ENCODE measurements around the gene HTATSF1.

HTATSF1 gene

DNA sequence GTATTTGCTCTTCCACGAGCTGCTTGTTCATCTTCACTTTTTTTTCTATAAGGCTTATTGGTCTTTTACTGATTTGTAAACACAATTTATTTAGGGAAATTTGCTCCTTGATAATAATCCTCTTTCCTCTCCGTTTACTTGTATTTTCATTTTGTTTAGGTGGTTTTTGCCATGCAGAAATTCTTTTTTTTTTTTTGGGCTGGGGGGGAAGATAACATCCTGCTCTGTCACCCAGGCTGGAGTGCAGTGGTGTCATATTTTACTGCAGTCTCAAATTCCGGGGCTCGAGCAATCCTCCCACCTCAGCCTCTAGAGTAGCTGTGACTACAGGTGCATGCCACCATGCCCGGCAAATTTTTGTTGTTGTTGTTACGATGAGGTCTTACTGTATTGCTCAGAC, 41.3 kb upstream of the HTATSF1 start:
- no peak overlapping the region for H3K4me2 ChIP-seq (ENCODE audit: low read depth, low read length, poor library complexity, severe bottlenecking)
- no peaks in the 10 kb centered on the region for H4K20me1 ChIP-seq (ENCODE audit: insufficient read depth, low read length, poor library complexity, severe bottlenecking)
- no peak overlapping the region for H3K4me3 ChIP-seq (ENCODE audit: low read length, poor library complexity, severe bottlenecking)
- no peaks in the 10 kb centered on the region for H3K27me3 ChIP-seq (ENCODE audit: insufficient read depth, low read length, poor library complexity, severe bottlenecking)
- no peaks in the 10 kb centered on the region for H3K9me2 ChIP-seq (replicated peaks; ENCODE audit: low read depth, low read length)
- no peaks in the 10 kb centered on the region for H3K4me1 ChIP-seq (ENCODE audit: insufficient read depth, low read length, poor library complexity, severe bottlenecking)
- H3F3A ChIP-seq (ENCODE audit: low read depth) = no peaks in the 10 kb centered on the region
- no peak overlapping the region for H3K9ac ChIP-seq (ENCODE audit: low read depth, low read length, poor library complexity, severe bottlenecking)
- no peaks in the 10 kb centered on the region for H3K79me2 ChIP-seq (ENCODE audit: insufficient read depth, low read length)
- no peak for TF ChIP-seq EZH2phosphoT487 (IDR thresholded peaks at IDR 0.05; ENCODE audit: borderline replicate concordance)
- TF ChIP-seq, protein P1, sequence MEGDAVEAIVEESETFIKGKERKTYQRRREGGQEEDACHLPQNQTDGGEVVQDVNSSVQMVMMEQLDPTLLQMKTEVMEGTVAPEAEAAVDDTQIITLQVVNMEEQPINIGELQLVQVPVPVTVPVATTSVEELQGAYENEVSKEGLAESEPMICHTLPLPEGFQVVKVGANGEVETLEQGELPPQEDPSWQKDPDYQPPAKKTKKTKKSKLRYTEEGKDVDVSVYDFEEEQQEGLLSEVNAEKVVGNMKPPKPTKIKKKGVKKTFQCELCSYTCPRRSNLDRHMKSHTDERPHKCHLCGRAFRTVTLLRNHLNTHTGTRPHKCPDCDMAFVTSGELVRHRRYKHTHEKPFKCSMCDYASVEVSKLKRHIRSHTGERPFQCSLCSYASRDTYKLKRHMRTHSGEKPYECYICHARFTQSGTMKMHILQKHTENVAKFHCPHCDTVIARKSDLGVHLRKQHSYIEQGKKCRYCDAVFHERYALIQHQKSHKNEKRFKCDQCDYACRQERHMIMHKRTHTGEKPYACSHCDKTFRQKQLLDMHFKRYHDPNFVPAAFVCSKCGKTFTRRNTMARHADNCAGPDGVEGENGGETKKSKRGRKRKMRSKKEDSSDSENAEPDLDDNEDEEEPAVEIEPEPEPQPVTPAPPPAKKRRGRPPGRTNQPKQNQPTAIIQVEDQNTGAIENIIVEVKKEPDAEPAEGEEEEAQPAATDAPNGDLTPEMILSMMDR (conservative IDR thresholded peaks at IDR 0.05; ENCODE audit: low read length) = no peak
- no peak overlapping the region for H2AFZ ChIP-seq (ENCODE audit: low read length)
- H3K9me3 ChIP-seq (ENCODE audit: insufficient read depth, low read depth, low read length) = no peaks in the 10 kb centered on the region
- no peaks in the 10 kb centered on the region for H3K36me3 ChIP-seq (ENCODE audit: insufficient read depth, low read length)

DNA sequence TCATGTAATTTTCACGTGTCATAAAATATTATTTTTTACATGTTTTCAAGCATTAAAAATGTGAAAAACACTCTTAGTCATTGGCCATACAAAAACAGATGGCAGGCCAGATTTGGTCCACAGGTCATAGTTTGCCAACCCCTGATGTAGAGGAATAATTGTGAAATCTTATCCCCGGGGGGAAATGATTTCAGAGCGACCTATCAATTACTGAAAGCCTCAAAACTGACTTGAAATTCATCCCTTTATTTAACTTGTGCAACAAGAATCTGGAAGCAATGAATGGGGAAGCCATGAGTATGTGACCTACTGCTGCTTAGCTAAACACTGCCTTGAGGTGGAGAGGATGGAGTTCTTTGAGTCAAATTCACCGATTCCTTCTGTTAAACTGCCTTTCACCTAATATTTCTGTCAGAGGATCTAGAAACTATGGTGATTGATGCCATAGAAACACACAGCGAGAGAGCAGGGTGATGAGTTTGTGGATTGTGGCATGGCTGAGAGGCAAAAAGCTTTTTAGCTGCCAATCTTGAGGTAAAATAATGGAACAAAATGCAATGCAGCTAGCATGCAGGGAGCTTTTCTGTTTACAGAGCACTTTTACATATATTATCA, 40.0 kb upstream of the HTATSF1 start:
- Histone ChIP-seq H3K4me3 (ENCODE audit: low read length, poor library complexity, severe bottlenecking) (no peak overlapping the region), H3K4me2 (ENCODE audit: low read depth, low read length, poor library complexity, severe bottlenecking) (no peak overlapping the region), H3K79me2 (ENCODE audit: insufficient read depth, low read length) (no peaks in the 10 kb centered on the region), H3K27me3 (ENCODE audit: insufficient read depth, low read length, poor library complexity, severe bottlenecking) (no peaks in the 10 kb centered on the region), H3K4me1 (ENCODE audit: insufficient read depth, low read length, poor library complexity, severe bottlenecking) (no peaks in the 10 kb centered on the region), H2AFZ (ENCODE audit: low read length) (no peak overlapping the region), H3F3A (ENCODE audit: low read depth) (no peaks in the 10 kb centered on the region), H3K36me3 (ENCODE audit: insufficient read depth, low read length) (no peaks in the 10 kb centered on the region), H3K9me2 (replicated peaks; ENCODE audit: low read depth, low read length) (no peaks in the 10 kb centered on the region), H4K20me1 (ENCODE audit: insufficient read depth, low read length, poor library complexity, severe bottlenecking) (no peaks in the 10 kb centered on the region), H3K9me3 (ENCODE audit: insufficient read depth, low read depth, low read length) (no peaks in the 10 kb centered on the region), H3K9ac (ENCODE audit: low read depth, low read length, poor library complexity, severe bottlenecking) (no peak overlapping the region)
- TF ChIP-seq EZH2phosphoT487 (IDR thresholded peaks at IDR 0.05; ENCODE audit: borderline replicate concordance) = no peak
- TF ChIP-seq, protein P1 (conservative IDR thresholded peaks at IDR 0.05; ENCODE audit: low read length) = no peak

DNA sequence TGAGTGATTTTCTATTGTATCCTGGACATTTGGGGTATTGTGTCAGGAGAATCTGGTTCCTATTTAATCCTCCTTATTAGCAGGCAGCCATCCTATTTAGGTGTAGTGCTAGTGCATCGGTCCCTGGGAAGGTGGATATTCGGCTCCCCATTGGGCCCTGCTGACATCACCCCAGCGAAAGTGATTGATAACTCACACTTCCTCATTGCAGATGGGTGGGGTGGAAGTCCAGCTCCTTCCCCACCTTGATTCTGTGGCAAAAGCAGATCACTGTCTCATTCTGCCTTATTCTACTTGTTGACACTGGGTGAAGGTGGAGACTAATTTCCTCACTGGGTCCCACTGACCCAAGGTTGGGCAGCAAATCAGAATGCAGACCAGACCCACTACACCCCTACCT, 32.8 kb upstream of the HTATSF1 start:
- Histone ChIP-seq H3K36me3 (ENCODE audit: insufficient read depth, low read length) (no peaks in the 10 kb centered on the region), H2AFZ (ENCODE audit: low read length) (no peak overlapping the region), H3K4me1 (ENCODE audit: insufficient read depth, low read length, poor library complexity, severe bottlenecking) (no peaks in the 10 kb centered on the region), H3K27me3 (ENCODE audit: insufficient read depth, low read length, poor library complexity, severe bottlenecking) (no peaks in the 10 kb centered on the region), H3K4me3 (ENCODE audit: low read length, poor library complexity, severe bottlenecking) (no peak overlapping the region), H3K9me2 (replicated peaks; ENCODE audit: low read depth, low read length) (no peaks in the 10 kb centered on the region), H3K9ac (ENCODE audit: low read depth, low read length, poor library complexity, severe bottlenecking) (no peak overlapping the region), H4K20me1 (ENCODE audit: insufficient read depth, low read length, poor library complexity, severe bottlenecking) (no peaks in the 10 kb centered on the region), H3F3A (ENCODE audit: low read depth) (no peaks in the 10 kb centered on the region), H3K4me2 (ENCODE audit: low read depth, low read length, poor library complexity, severe bottlenecking) (no peak overlapping the region), H3K9me3 (ENCODE audit: insufficient read depth, low read depth, low read length) (no peaks in the 10 kb centered on the region), H3K79me2 (ENCODE audit: insufficient read depth, low read length) (no peaks in the 10 kb centered on the region)
- TF ChIP-seq, protein P1 (conservative IDR thresholded peaks at IDR 0.05; ENCODE audit: low read length) = no peak
- no peak for TF ChIP-seq EZH2phosphoT487 (IDR thresholded peaks at IDR 0.05; ENCODE audit: borderline replicate concordance)
